IMR-90 (cell line): Measurements from ENCODE around the gene RAVER2. TPM values are rescaled to one million over a fixed set of nuclear protein-coding genes. Genes with fewer than 3 reads are reported as not detected.

Experiments
- ATAC-seq: fragments of 200-7000 bp; cut with Tn5 transposase; 2 replicates; pipeline ENCODE4 v1.9.1; 2020; ENCODE audit warnings: low read depth, mild to moderate bottlenecking, moderate library complexity
- BruUV-seq: library from RNA; stranded (reverse); fragments of 400-500 nt; replicated peaks from 2 replicates; lab custom pipeline; 2021; lab: Mats Ljungman, UMichigan
- CTCF ChIA-PET: fragments of 300-600 bp; formaldehyde crosslinking; extraction: SDS; loops from one replicate; lab custom pipeline; 2021; ENCODE audit warnings: antibody characterized with exemption; lab: Yijun Ruan, JAX
- POLR2A ChIA-PET: fragments of 300-600 bp; sonication (Branson Sonifier 250); formaldehyde crosslinking; loops from one replicate; lab custom pipeline; 2022; ENCODE audit warnings: antibody characterized with exemption; ENCODE audit not compliant: unreplicated experiment; lab: Charles Lee
- DNase-seq: peaks from one replicate; pipeline ENCODE4 v3.0.0; 2013
- H2AFZ ChIP-seq: replicated peaks from 2 replicates; pipeline ENCODE3; 2013; ENCODE audit warnings: low read length, mild to moderate bottlenecking; ENCODE audit not compliant: poor library complexity
- H2AK5ac ChIP-seq: 2 replicates; pipeline ENCODE4 v1.6.1; 2013; ENCODE audit warnings: low read depth, low read length, inconsistent platforms
- H2AK9ac ChIP-seq: replicated peaks from 2 replicates; pipeline ENCODE3; 2013; ENCODE audit warnings: mild to moderate bottlenecking, low read depth, low read length, moderate library complexity; ENCODE audit not compliant: poor library complexity
- H2BK120ac ChIP-seq: 2 replicates; pipeline ENCODE4 v1.6.1; 2013; ENCODE audit warnings: low read depth, low read length, inconsistent platforms
- H2BK15ac ChIP-seq: 3 replicates; pipeline ENCODE4 v1.6.1; 2013; ENCODE audit warnings: low read depth, low read length, inconsistent platforms
- H2BK20ac ChIP-seq: 2 replicates; pipeline ENCODE4 v1.6.1; 2013; ENCODE audit warnings: low read depth, mild to moderate bottlenecking, inconsistent platforms, low read length, moderate library complexity
- H2BK5ac ChIP-seq: 2 replicates; pipeline ENCODE4 v1.6.1; 2013; ENCODE audit warnings: mild to moderate bottlenecking, low read depth, low read length, inconsistent platforms; ENCODE audit not compliant: poor library complexity, severe bottlenecking
- H3K14ac ChIP-seq: replicated peaks from 2 replicates; pipeline ENCODE4 v1.6.1; 2013; ENCODE audit warnings: low read depth, low read length, inconsistent platforms
- H3K18ac ChIP-seq: 2 replicates; pipeline ENCODE4 v1.6.1; 2013; ENCODE audit warnings: low read depth, low read length, control low read depth
- H3K23ac ChIP-seq: 2 replicates; pipeline ENCODE4 v1.6.1; 2013; ENCODE audit warnings: low read depth, low read length, inconsistent platforms
- H3K27ac ChIP-seq: 2 replicates; pipeline ENCODE4 v1.5.1; 2013; ENCODE audit warnings: mild to moderate bottlenecking, control low read depth, low read length; ENCODE audit not compliant: insufficient read depth
- H3K27me3 ChIP-seq: 2 replicates; pipeline ENCODE4 v1.6.1; 2013; ENCODE audit warnings: low read length; ENCODE audit not compliant: control insufficient read depth, insufficient read depth
- H3K36me3 ChIP-seq: 2 replicates; pipeline ENCODE4 v1.6.1; 2013; ENCODE audit warnings: low read length, mixed read lengths; ENCODE audit not compliant: control insufficient read depth, insufficient read depth
- H3K4ac ChIP-seq: 2 replicates; pipeline ENCODE4 v1.6.1; 2013; ENCODE audit warnings: low read depth, low read length, inconsistent platforms
- H3K4me1 ChIP-seq: 2 replicates; pipeline ENCODE4 v1.6.1; 2013; ENCODE audit warnings: low read length, mixed read lengths; ENCODE audit not compliant: control insufficient read depth, insufficient read depth
- H3K4me2 ChIP-seq: 2 replicates; pipeline ENCODE4 v1.6.1; 2013; ENCODE audit warnings: low read depth, mild to moderate bottlenecking, control low read depth, low read length, moderate library complexity
- H3K4me3 ChIP-seq: 2 replicates; pipeline ENCODE4 v1.5.1; 2013; ENCODE audit warnings: low read depth, mild to moderate bottlenecking, control low read depth, low read length, moderate library complexity; ENCODE audit not compliant: insufficient read depth
- H3K56ac ChIP-seq: 2 replicates; pipeline ENCODE4 v1.6.1; 2013; ENCODE audit warnings: low read length, inconsistent platforms; ENCODE audit not compliant: insufficient read depth; ENCODE audit errors: extremely low read depth
- H3K79me1 ChIP-seq, 2 experiments: 2 replicates each; pipeline ENCODE4 v1.6.1; 2013; ENCODE audit warnings: low read length in 2 of 2, inconsistent platforms in 1 of 2, low read depth in 1 of 2
- H3K9ac ChIP-seq: 2 replicates; pipeline ENCODE4 v1.6.1; 2013; ENCODE audit warnings: low read depth, low read length, control low read depth
- H3K9me1 ChIP-seq: 2 replicates; pipeline ENCODE4 v1.6.1; 2013; ENCODE audit warnings: low read length, inconsistent platforms; ENCODE audit not compliant: insufficient read depth
- H3K9me3 ChIP-seq: 2 replicates; pipeline ENCODE4 v1.6.1; 2013; ENCODE audit warnings: low read length; ENCODE audit not compliant: control insufficient read depth, insufficient read depth
- H4K20me1 ChIP-seq: 2 replicates; pipeline ENCODE4 v1.6.1; 2013; ENCODE audit warnings: low read length, inconsistent platforms; ENCODE audit not compliant: insufficient read depth
- H4K5ac ChIP-seq: 2 replicates; pipeline ENCODE4 v1.6.1; 2013; ENCODE audit warnings: mild to moderate bottlenecking, low read depth, low read length, control low read depth
- H4K8ac ChIP-seq, 2 experiments: 2 replicates each; pipeline ENCODE4 v1.6.1; 2013; ENCODE audit warnings: low read depth in 2 of 2, low read length in 2 of 2, control low read depth in 1 of 2, inconsistent platforms in 1 of 2
- H4K91ac ChIP-seq: 2 replicates; pipeline ENCODE4 v1.6.1; 2013; ENCODE audit warnings: low read depth, low read length, inconsistent platforms; ENCODE audit not compliant: insufficient read depth
- BHLHE40 ChIP-seq: fragments of 150-350 bp; IDR thresholded peaks from 2 replicates; pipeline ENCODE4 v1.6.1; 2016; ENCODE audit warnings: mild to moderate bottlenecking, low read depth, low read length
- CEBPB ChIP-seq: IDR thresholded peaks from 2 replicates; pipeline ENCODE4 v1.6.1; 2012; ENCODE audit warnings: low read depth, low read length, improper control_type of control experiment
- CHD1 ChIP-seq: IDR thresholded peaks from 2 replicates; pipeline ENCODE4 v1.6.1; 2012; ENCODE audit warnings: low read depth, low read length, improper control_type of control experiment
- FOS ChIP-seq: fragments of 150-350 bp; IDR thresholded peaks from 2 replicates; pipeline ENCODE4 v1.6.1; 2016; ENCODE audit warnings: low read depth, low read length
- MAFK ChIP-seq: IDR thresholded peaks from 2 replicates; pipeline ENCODE4 v1.6.1; 2012; ENCODE audit warnings: low read depth, low read length, improper control_type of control experiment
- MAZ ChIP-seq: IDR thresholded peaks from 2 replicates; pipeline ENCODE4 v1.6.1; 2012; ENCODE audit warnings: low read depth, mild to moderate bottlenecking, low read length, improper control_type of control experiment, moderate library complexity, borderline replicate concordance
- MXI1 ChIP-seq: IDR thresholded peaks from 2 replicates; pipeline ENCODE4 v1.6.1; 2012; ENCODE audit warnings: low read depth, mild to moderate bottlenecking, low read length, moderate library complexity, borderline replicate concordance
- NFE2L2 ChIP-seq: fragments of 150-350 bp; IDR thresholded peaks from 2 replicates; pipeline ENCODE4 v1.6.1; 2016; ENCODE audit warnings: low read depth, mild to moderate bottlenecking, low read length
- POLR2A ChIP-seq: IDR thresholded peaks from 2 replicates; pipeline ENCODE4 v1.6.1; 2012; ENCODE audit warnings: mild to moderate bottlenecking, low read depth, low read length
- RAD21 ChIP-seq: IDR thresholded peaks from 2 replicates; pipeline ENCODE4 v1.6.1; 2012; ENCODE audit warnings: low read length, improper control_type of control experiment
- RCOR1 ChIP-seq: IDR thresholded peaks from 2 replicates; pipeline ENCODE4 v1.6.1; 2012; ENCODE audit warnings: mild to moderate bottlenecking, low read length, improper control_type of control experiment; ENCODE audit not compliant: insufficient replicate concordance
- RFX5 ChIP-seq: IDR thresholded peaks from 2 replicates; pipeline ENCODE4 v1.8.0; 2012; ENCODE audit warnings: low read depth, mild to moderate bottlenecking, low read length, moderate library complexity
- SMC3 ChIP-seq: fragments of 150-350 bp; IDR thresholded peaks from 2 replicates; pipeline ENCODE4 v1.6.1; 2016; ENCODE audit warnings: low read depth, mild to moderate bottlenecking, antibody characterized with exemption, low read length, moderate library complexity
- WGBS, 2 experiments: methylation state at CpG; one replicate each; pipeline versions ENCODE4 v1.1.5 to v1.1.7; 2013; ENCODE audit warnings: missing lambda C conversion rate in 2 of 2; ENCODE audit not compliant: insufficient read length in 1 of 2; ENCODE audit errors: extremely low coverage in 2 of 2; 5-methylcytosine and 5-hydroxymethylcytosine counted together
- dilution Hi-C: fragments of 300-500 bp; cut with HindIII; formaldehyde crosslinking; loops from one replicate; pipeline ENCODE4 v1.14.3; 2018; ENCODE audit warnings: low sequenced_read_pairs; ENCODE audit not compliant: unreplicated experiment
- in situ Hi-C: fragments of 300-500 bp; cut with MboI; formaldehyde crosslinking; loops from 3 replicates; pipeline ENCODE4 v1.14.3; 2019; ENCODE audit warnings: low sequenced_read_pairs, inconsistent platforms, mixed read lengths
- intact Hi-C: fragments of 100-400 bp; cut with micrococcal nuclease; formaldehyde crosslinking; loops from 2 replicates; pipeline ENCODE4 v1.10.0; 2022
- polyA plus RNA-seq, 3 experiments: library from polyadenylated mRNA; depleted of rRNA; stranded (reverse); fragments of >200 nt; gene quantifications; 2 replicates each; pipeline ENCODE4 v1.2.3, GENCODE V29; 2012; ENCODE audit warnings: low replicate concordance in 1 of 3
- total RNA-seq: library from RNA; depleted of rRNA; stranded (reverse); fragments of >200 nt; gene quantifications from 2 replicates; pipeline ENCODE4 v1.2.3, GENCODE V29; 2012
- TF ChIP-seq, protein P1 (sequence below): fragments of 150-350 bp; IDR thresholded peaks from 2 replicates; pipeline ENCODE4 v1.6.1; 2016; ENCODE audit warnings: low read depth, mild to moderate bottlenecking, low read length, moderate library complexity, borderline replicate concordance
- TF ChIP-seq, protein P2 (sequence below): fragments of 150-350 bp; IDR thresholded peaks from 2 replicates; pipeline ENCODE4 v1.6.1; 2017; ENCODE audit warnings: mild to moderate bottlenecking, antibody characterized with exemption, low read length, low read depth
- TF ChIP-seq, protein P3 (sequence below): conservative IDR thresholded peaks from 2 replicates; pipeline ENCODE4 v1.5.1; 2012; ENCODE audit warnings: mild to moderate bottlenecking, low read depth, low read length, improper control_type of control experiment

The RAVER2 gene
- total and polyA plus RNA-seq, 2 of the 4 experiments (the other 2 are of a cell fraction), result 3.7 to 6.1 TPM

DNA sequence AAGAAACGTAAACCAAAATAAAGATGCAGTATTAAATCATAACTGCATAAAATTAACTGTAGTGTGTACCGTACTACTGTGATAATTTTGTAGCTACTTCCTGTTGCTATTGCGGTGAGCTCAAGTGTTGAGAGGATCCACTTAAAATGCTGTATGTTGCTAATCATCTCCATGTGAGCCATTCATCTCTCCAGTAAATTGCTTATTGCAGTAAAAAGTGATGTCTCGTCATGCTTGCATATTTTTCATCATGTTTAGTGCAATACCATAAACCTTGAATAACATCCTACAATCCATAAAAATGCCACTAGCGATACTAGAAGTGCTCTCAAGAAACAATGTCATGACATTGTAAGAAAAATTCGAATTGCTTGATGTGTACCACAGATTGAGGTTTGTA lies 66.3 kb downstream of the RAVER2 start:
- no peaks in the 10 kb centered on the region for H3K9me1 ChIP-seq
- no peak overlapping the region for H3K23ac ChIP-seq
- no CpG with 5 or more reads among the region's 6 CpGs for WGBS, 2 experiments
- intact Hi-C loops (no loop called here), in situ Hi-C loops (no loop called here), dilution Hi-C loops (no loop called here)
- TF ChIP-seq NFE2L2 (no peak), MXI1 (no peak), RAD21 (no peak), FOS (no peak), SMC3 (no peak), POLR2A (no peak), MAZ (no peak), RFX5 (no peak), CEBPB (no peak), RCOR1 (no peak), MAFK (no peak), CHD1 (no peak), BHLHE40 (no peak)
- TF ChIP-seq, protein P1, sequence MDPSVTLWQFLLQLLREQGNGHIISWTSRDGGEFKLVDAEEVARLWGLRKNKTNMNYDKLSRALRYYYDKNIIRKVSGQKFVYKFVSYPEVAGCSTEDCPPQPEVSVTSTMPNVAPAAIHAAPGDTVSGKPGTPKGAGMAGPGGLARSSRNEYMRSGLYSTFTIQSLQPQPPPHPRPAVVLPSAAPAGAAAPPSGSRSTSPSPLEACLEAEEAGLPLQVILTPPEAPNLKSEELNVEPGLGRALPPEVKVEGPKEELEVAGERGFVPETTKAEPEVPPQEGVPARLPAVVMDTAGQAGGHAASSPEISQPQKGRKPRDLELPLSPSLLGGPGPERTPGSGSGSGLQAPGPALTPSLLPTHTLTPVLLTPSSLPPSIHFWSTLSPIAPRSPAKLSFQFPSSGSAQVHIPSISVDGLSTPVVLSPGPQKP, result no peak
- TF ChIP-seq, protein P2, sequence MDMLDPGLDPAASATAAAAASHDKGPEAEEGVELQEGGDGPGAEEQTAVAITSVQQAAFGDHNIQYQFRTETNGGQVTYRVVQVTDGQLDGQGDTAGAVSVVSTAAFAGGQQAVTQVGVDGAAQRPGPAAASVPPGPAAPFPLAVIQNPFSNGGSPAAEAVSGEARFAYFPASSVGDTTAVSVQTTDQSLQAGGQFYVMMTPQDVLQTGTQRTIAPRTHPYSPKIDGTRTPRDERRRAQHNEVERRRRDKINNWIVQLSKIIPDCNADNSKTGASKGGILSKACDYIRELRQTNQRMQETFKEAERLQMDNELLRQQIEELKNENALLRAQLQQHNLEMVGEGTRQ, result no peak
- TF ChIP-seq, protein P3, sequence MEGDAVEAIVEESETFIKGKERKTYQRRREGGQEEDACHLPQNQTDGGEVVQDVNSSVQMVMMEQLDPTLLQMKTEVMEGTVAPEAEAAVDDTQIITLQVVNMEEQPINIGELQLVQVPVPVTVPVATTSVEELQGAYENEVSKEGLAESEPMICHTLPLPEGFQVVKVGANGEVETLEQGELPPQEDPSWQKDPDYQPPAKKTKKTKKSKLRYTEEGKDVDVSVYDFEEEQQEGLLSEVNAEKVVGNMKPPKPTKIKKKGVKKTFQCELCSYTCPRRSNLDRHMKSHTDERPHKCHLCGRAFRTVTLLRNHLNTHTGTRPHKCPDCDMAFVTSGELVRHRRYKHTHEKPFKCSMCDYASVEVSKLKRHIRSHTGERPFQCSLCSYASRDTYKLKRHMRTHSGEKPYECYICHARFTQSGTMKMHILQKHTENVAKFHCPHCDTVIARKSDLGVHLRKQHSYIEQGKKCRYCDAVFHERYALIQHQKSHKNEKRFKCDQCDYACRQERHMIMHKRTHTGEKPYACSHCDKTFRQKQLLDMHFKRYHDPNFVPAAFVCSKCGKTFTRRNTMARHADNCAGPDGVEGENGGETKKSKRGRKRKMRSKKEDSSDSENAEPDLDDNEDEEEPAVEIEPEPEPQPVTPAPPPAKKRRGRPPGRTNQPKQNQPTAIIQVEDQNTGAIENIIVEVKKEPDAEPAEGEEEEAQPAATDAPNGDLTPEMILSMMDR, result no peak
- H2BK20ac ChIP-seq, result no peak overlapping the region
- no peak overlapping the region for H2AK9ac ChIP-seq
- no peak overlapping the region for H3K9ac ChIP-seq
- H4K20me1 ChIP-seq, result no peaks in the 10 kb centered on the region
- H3K9me3 ChIP-seq, result no peaks in the 10 kb centered on the region
- no peak overlapping the region for H2AFZ ChIP-seq
- no peak overlapping the region for H2BK5ac ChIP-seq
- no peak overlapping the region for H2BK15ac ChIP-seq
- ATAC-seq (no peak), DNase-seq (no peak)
- no peak overlapping the region for H3K4ac ChIP-seq
- CTCF ChIA-PET, result no interaction called here
- no TSS peak for BruUV-seq
- H3K4me2 ChIP-seq, result no peak overlapping the region
- no peaks in the 10 kb centered on the region for H3K27me3 ChIP-seq
- H3K14ac ChIP-seq, result no peak overlapping the region
- H3K4me3 ChIP-seq, result no peak overlapping the region
- H4K91ac ChIP-seq, result no peak overlapping the region
- H3K56ac ChIP-seq, result no peak overlapping the region
- no peaks in the 10 kb centered on the region for H3K36me3 ChIP-seq
- no peak overlapping the region for H3K27ac ChIP-seq
- no peak overlapping the region for H4K8ac ChIP-seq
- no peak overlapping the region for H3K18ac ChIP-seq
- H2AK5ac ChIP-seq, result no peak overlapping the region
- H4K5ac ChIP-seq, result no peak overlapping the region
- no peak overlapping the region for H2BK120ac ChIP-seq
- H3K4me1 ChIP-seq, result no peaks in the 10 kb centered on the region
- H3K79me1 ChIP-seq, result no peaks in the 10 kb centered on the region
- POLR2A ChIA-PET, result no interaction called here
